ENCODE results near the gene SLC10A7. TPM values are rescaled to one million over a fixed set of nuclear protein-coding genes. Genes with fewer than 3 reads are reported as not detected.

Gene SLC10A7
- total and polyA plus RNA-seq, 2 of the 4 experiments (the other 2 are of a cell fraction): 5.2 to 8.4 TPM

DNA sequence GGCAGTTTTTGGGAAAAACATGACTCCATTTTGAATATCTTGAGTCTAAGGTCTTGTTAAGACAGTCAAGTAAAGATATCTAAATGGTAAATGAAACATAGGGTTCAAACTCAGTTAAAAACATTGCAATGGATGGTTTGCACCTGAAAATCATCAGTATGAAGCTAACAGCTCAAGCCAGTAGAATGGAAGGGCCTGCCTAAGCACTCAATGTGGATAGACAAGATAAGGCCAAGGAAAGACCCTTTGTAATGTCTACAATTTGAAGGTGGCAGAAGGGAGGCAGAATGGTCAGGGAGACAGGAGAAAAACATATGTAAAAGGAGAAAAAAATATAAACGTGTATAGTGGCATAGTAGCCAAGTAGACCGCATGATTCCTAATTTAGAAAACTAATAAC, 229.2 kb downstream of the SLC10A7 start:
- intact Hi-C loops (cut with micrococcal nuclease): no loop called here
- no peaks in the 10 kb centered on the region for H3K79me1 ChIP-seq (ENCODE audit: low read depth in 1 of 2, low read length in 2 of 2)
- ChIA-PET CTCF (no interaction called here), POLR2A (ENCODE audit: unreplicated experiment) (no interaction called here)
- ATAC-seq (ENCODE audit: low read depth): no peak
- H4K8ac ChIP-seq (ENCODE audit: low read depth in 2 of 2, low read length in 2 of 2): no peak overlapping the region
- dilution Hi-C loops (cut with HindIII; ENCODE audit: low sequenced_read_pairs, unreplicated experiment): no loop called here
- H2AK5ac ChIP-seq (ENCODE audit: low read depth, low read length): no peak overlapping the region
- TF ChIP-seq NFE2L2 (IDR thresholded peaks at IDR 0.05; ENCODE audit: low read depth, low read length): no peak
- TF ChIP-seq CTCF (conservative IDR thresholded peaks at IDR 0.05; ENCODE audit: low read depth, low read length): no peak
- H2AK9ac ChIP-seq (replicated peaks; ENCODE audit: low read depth, low read length, poor library complexity): no peak overlapping the region
- no peak overlapping the region for H3K4me3 ChIP-seq (ENCODE audit: insufficient read depth, low read depth, low read length)
- no peak overlapping the region for H2BK5ac ChIP-seq (ENCODE audit: low read depth, low read length, poor library complexity, severe bottlenecking)
- no peaks in the 10 kb centered on the region for H3K27me3 ChIP-seq (ENCODE audit: control insufficient read depth, insufficient read depth, low read length)
- H4K5ac ChIP-seq (ENCODE audit: low read depth, low read length): no peak overlapping the region
- BruUV-seq (replicated peaks): no TSS peak
- no peak overlapping the region for H3K4ac ChIP-seq (ENCODE audit: low read depth, low read length)
- no peaks in the 10 kb centered on the region for H3K9me3 ChIP-seq (ENCODE audit: control insufficient read depth, insufficient read depth, low read length)
- no peak overlapping the region for H2BK20ac ChIP-seq (ENCODE audit: low read depth, low read length)
- H3K27ac ChIP-seq (ENCODE audit: insufficient read depth, low read length): no peak overlapping the region
- no peak overlapping the region for H3K9ac ChIP-seq (ENCODE audit: low read depth, low read length)
- no peak overlapping the region for H3K4me2 ChIP-seq (ENCODE audit: low read depth, low read length)
- H3K4me1 ChIP-seq (ENCODE audit: control insufficient read depth, insufficient read depth, low read length): no peaks in the 10 kb centered on the region
- H4K91ac ChIP-seq (ENCODE audit: insufficient read depth, low read depth, low read length): no peak overlapping the region
- H3K14ac ChIP-seq (replicated peaks; ENCODE audit: low read depth, low read length): no peak overlapping the region
- no peaks in the 10 kb centered on the region for H4K20me1 ChIP-seq (ENCODE audit: insufficient read depth, low read length)
- no peak overlapping the region for H2BK120ac ChIP-seq (ENCODE audit: low read depth, low read length)
- no peak overlapping the region for H2AFZ ChIP-seq (replicated peaks; ENCODE audit: low read length, poor library complexity)
- H3K56ac ChIP-seq (ENCODE audit: extremely low read depth, insufficient read depth, low read length): no peak overlapping the region
- no peak overlapping the region for H3K18ac ChIP-seq (ENCODE audit: low read depth, low read length)
- DNase-seq: no peak
- H3K23ac ChIP-seq (ENCODE audit: low read depth, low read length): no peak overlapping the region
- H2BK15ac ChIP-seq (ENCODE audit: low read depth, low read length): no peak overlapping the region
- in situ Hi-C loops (cut with MboI; ENCODE audit: low sequenced_read_pairs): no loop called here
- H3K9me1 ChIP-seq (ENCODE audit: insufficient read depth, low read length): no peaks in the 10 kb centered on the region
- H3K36me3 ChIP-seq (ENCODE audit: control insufficient read depth, insufficient read depth, low read length): no peaks in the 10 kb centered on the region
- WGBS, 2 experiments (ENCODE audit: extremely low coverage in 2 of 2, insufficient read length in 1 of 2): no CpG with 5 or more reads among the region's 2 CpGs
